Gastrocnemius medialis (tissue), 4 donors: ENCODE measurements around the gene SNX1. TPM values are rescaled to one million over a fixed set of nuclear protein-coding genes. Genes with fewer than 3 reads are reported as not detected.

Experiments used
- ATAC-seq, 2 donors: fragments of 150-250 bp; one replicate each; pipeline ENCODE4 v1.9.1; 2016
- DNase-seq, 2 donors: peaks; one replicate each; pipeline ENCODE4 v3.0.0-alpha.2; 2019
- H3K27ac ChIP-seq, 4 donors: fragments of 200-600 bp; sonication (generic); 1 replicate in 1 of 4; 2 replicates in 3 of 4; pipeline ENCODE4 v1.5.1; 2016 to 2018; ENCODE audit warnings: mild to moderate bottlenecking in 2 of 4, moderate library complexity in 1 of 4
- H3K27me3 ChIP-seq, 3 donors: fragments of 200-600 bp; sonication (generic) in 2 of 3; 1 replicate in 1 of 3; 2 replicates in 2 of 3; pipeline versions ENCODE4 v1.5.1 to v1.6.0; 2016 to 2019; ENCODE audit warnings: mild to moderate bottlenecking in 1 of 3, moderate library complexity in 1 of 3
- H3K36me3 ChIP-seq, 2 donors: fragments of 200-600 bp; sonication (generic) in 1 of 2; one replicate each; pipeline ENCODE4 v1.5.1; 2017 to 2018
- H3K4me1 ChIP-seq, 2 donors: fragments of 200-600 bp; sonication (generic) in 1 of 2; one replicate each; pipeline ENCODE4 v1.5.1; 2016 to 2017; ENCODE audit warnings: mild to moderate bottlenecking in 2 of 2
- H3K4me3 ChIP-seq, 4 donors: fragments of 200-600 bp; sonication (generic) in 3 of 4; 1 replicate in 1 of 4; 2 replicates in 3 of 4; pipeline ENCODE4 v1.5.1; 2016 to 2019; ENCODE audit warnings: mild to moderate bottlenecking in 2 of 4
- H3K9me3 ChIP-seq, 3 donors: fragments of 200-600 bp; sonication (generic) in 2 of 3; 1 replicate in 1 of 3; 2 replicates in 2 of 3; pipeline ENCODE4 v1.5.1; 2016 to 2019
- CTCF ChIP-seq, 5 experiments: fragments of 450-650 bp in 3 of 5; fragments of 200-600 bp in 2 of 5; sonication (generic) in 2 of 5; IDR thresholded peaks in 4 of 5; conservative IDR thresholded peaks in 1 of 5; 1 replicate in 4 of 5; 2 replicates in 1 of 5; pipeline ENCODE4 v1.5.1; 2016 to 2019; ENCODE audit warnings: antibody characterized with exemption in 5 of 5, mild to moderate bottlenecking in 3 of 5, moderate library complexity in 3 of 5
- POLR2A ChIP-seq, 2 donors: fragments of 450-650 bp; IDR thresholded peaks; one replicate each; pipeline ENCODE4 v1.6.1; 2017; ENCODE audit warnings: antibody characterized with exemption in 2 of 2, mild to moderate bottlenecking in 2 of 2, moderate library complexity in 2 of 2
- in situ Hi-C, 4 donors: fragments of 200-750 bp; cut with MboI; loops; one replicate each; pipeline versions ENCODE4 v1.15.0 to v1.8.0; 2017; ENCODE audit warnings: low sequenced_read_pairs in 4 of 4
- intact Hi-C: fragments of 100-400 bp; cut with DNase I; formaldehyde crosslinking; loops from one replicate; pipeline ENCODE4 v1.15.1; 2023; ENCODE audit warnings: low total_unique reads
- total RNA-seq, 4 donors: library from RNA; depleted of rRNA; stranded (reverse); fragments of >200 nt; gene quantifications; one replicate each; pipeline versions ENCODE4 v1.1.0 to v1.2.3, GENCODE V29; 2016

Gene SNX1
- total RNA-seq, 4 donors from 2014 or later: 26.7 to 39.3 (median 34.1) TPM

DNA sequence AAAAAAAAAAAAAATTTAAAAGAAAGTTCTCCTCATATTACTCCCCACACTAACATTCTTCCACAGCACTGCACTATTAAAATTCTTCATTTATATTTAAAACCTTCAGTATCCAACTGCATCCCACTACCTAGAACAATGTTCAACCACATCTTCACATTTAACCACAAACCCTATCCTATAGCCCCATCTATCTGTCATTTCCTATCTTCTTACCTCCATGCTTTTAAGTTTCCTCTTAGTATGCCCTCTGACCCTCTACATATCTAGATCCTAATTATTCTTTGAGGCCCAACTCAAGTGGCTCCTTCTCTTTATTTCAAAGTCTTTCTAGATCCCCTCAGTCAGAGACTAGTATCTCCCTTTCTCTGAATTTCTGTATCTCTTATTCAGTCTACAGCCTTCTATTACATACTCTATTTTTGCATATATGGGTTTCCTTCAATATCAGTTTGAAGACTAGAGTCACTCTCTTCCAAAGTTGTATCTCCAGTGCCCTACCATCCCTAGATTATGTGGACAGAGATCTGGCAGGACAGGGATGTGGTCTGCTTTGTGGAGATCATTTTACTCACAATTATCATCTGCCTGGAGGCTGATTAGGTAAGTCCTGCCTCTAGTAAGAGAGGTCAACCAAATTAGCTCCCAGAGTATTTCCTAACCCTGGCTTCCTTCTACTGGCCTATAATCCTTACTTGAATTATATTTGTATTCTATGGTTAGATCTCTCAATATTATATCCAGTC is 3.5 kb upstream of the SNX1 start:
- Histone ChIP-seq H3K27ac (peak overlapping the region; percentile 91 to 96 (median 93)), H3K9me3 (no peaks in the 10 kb centered on the region), H3K4me3 (peak overlapping the region in 3 of 4 donors; percentile 74 to 79 (median 75)), H3K4me1 (peaks cover 49% of the 10 kb centered on the region in 2 donors), H3K36me3 (peaks cover 0 to 12% of the 10 kb centered on the region in 2 donors), H3K27me3 (no peaks in the 10 kb centered on the region)
- TF ChIP-seq CTCF (IDR thresholded peaks at IDR 0.05 in 4 of 5, conservative IDR thresholded peaks at IDR 0.05 in 1 of 5): peak in 2 of 5 experiments; percentile 23 to 28
- no peak for TF ChIP-seq POLR2A (IDR thresholded peaks at IDR 0.05)
- DNase-seq (peak; percentile 40 to 48), ATAC-seq (peak; percentile 28 to 38)
- intact Hi-C loops: loop anchor here (1.0 to 10.0 kb wide), 2 partner anchors 21 to 587 kb away; partner anchors contain the start of gene USP3
- in situ Hi-C loops: loop anchor here in 1 of 4 donors (25.0 kb wide), 1 partner anchor 580 kb away; the partner anchor contains the start of gene USP3

- intact Hi-C loops: loop anchor here (1.0 to 10.0 kb wide), 3 partner anchors 22 to 588 kb away; partner anchors contain the start of genes HERC1 and USP3
- Histone ChIP-seq H3K27ac (peak overlapping the region; percentile 91 to 96 (median 93)), H3K4me3 (peak overlapping the region; percentile 74 to 85 (median 77)), H3K36me3 (peaks cover 0 to 5% of the 10 kb centered on the region in 2 donors), H3K27me3 (no peaks in the 10 kb centered on the region), H3K4me1 (peaks cover 57% of the 10 kb centered on the region in 2 donors), H3K9me3 (no peaks in the 10 kb centered on the region)
- in situ Hi-C loops: loop anchor here in 1 of 4 donors (25.0 kb wide), 1 partner anchor 581 kb away; the partner anchor contains the start of gene USP3
- DNase-seq: peak; percentile 43 to 74
- no peak for TF ChIP-seq POLR2A (IDR thresholded peaks at IDR 0.05)
- TF ChIP-seq CTCF (IDR thresholded peaks at IDR 0.05 in 4 of 5, conservative IDR thresholded peaks at IDR 0.05 in 1 of 5): peak in 1 of 5 experiments; percentile 11
- peak; percentile 25 to 51 for ATAC-seq
These were observed 2.7 kb upstream of the SNX1 start for GRCh38 chr15:64092864-64093626.

DNA sequence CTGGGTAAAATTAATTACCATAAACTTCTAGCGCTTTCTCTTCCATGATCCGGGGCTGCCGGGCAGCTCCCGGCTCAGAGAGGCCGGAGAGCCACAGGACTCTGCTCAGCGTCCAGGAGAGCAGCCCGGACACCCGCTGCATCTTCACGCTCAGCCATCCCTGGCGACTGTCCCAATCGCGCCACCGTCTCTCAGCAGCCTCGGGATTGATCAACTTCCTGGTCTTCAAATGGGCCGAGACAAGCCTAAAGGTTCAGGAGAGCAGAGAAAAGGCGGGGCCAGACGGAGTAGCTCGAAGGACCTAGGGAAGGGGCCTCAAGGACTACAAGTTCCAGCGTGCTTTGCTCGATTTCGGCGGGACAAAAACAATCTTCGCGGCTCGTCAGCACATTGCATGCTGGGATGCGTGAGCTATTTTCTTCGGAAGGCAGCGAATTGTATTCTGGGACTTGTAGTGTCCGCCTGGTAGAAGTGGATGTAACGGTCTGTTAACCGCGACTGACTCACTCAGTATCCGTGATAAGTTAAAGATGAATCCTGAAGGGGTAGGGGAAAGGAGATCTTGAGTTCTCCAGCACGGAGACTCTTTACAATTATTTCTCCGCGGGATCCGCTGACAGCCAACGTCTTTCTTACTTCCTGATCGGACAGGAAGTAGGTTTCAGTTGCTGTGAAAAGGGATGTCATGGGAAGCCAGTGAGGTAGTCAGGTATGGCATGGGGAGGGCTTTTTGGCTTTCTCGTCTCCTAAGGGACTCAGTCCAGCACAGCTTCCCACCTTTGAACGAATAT is 2.0 kb upstream of the SNX1 start, which contains the start of gene CIAO2A:
CIAO2A (minus strand) TSS at position 212 of the 791 bp plus-strand sequence; CDS start at position 142, 70 bp downstream.
- intact Hi-C loops (loop anchor here (1.0 to 10.0 kb wide), 2 partner anchors 261 to 589 kb away; partner anchors contain the start of genes HERC1 and USP3), in situ Hi-C loops (loop anchor here in 1 of 4 donors (25.0 kb wide), 1 partner anchor 582 kb away; the partner anchor contains the start of gene USP3)
- no peaks in the 10 kb centered on the region for H3K36me3 ChIP-seq
- H3K9me3 ChIP-seq: no peaks in the 10 kb centered on the region
- H3K27ac ChIP-seq: peak within 1 kb of the TSS; percentile 91 to 96 (median 93)
- H3K27me3 ChIP-seq: no peaks in the 10 kb centered on the region
- peaks cover 62 to 65% of the 10 kb centered on the region in 2 donors for H3K4me1 ChIP-seq
- DNase-seq: peak; percentile 96 to 97
- H3K4me3 ChIP-seq: peak within 1 kb of the TSS; percentile 74 to 85 (median 77)
- ATAC-seq: peak; percentile 81 to 85
- TF ChIP-seq POLR2A (IDR thresholded peaks at IDR 0.05) (peak; percentile 79 to 84), CTCF (IDR thresholded peaks at IDR 0.05 in 4 of 5, conservative IDR thresholded peaks at IDR 0.05 in 1 of 5) (no peak)

DNA sequence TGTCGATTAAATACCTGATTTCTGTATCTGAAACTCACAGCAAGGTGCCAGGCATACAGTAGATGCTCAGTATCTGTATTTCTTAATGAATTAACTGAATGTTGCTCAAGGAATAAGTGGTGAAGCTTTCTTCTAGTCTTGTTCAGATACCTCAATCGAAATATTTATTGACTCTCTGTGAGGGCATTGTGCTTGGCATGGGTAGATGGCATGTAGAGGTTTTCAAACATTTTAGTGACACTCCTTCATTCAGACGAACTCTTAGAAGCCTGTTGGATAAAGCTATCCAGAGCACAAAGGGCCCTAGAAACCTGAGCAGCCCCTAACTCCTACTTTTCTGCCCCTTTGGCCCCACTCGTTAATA is 369 bp upstream of the SNX1 start:
- TF ChIP-seq POLR2A (IDR thresholded peaks at IDR 0.05): no peak
- TF ChIP-seq CTCF (IDR thresholded peaks at IDR 0.05 in 4 of 5, conservative IDR thresholded peaks at IDR 0.05 in 1 of 5): no peak
- H3K27me3 ChIP-seq: no peaks in the 10 kb centered on the region
- H3K4me3 ChIP-seq: peak overlapping the region; percentile 83 to 98 (median 96)
- in situ Hi-C loops: loop anchor here in 1 of 4 donors (25.0 kb wide), 1 partner anchor 583 kb away; the partner anchor contains the start of gene USP3
- intact Hi-C loops: loop anchor here (5.0 to 10.0 kb wide), 2 partner anchors 78 to 591 kb away; partner anchors contain the start of gene USP3
- DNase-seq: no peak
- peak overlapping the region; percentile 91 to 96 (median 93) for H3K27ac ChIP-seq
- no peaks in the 10 kb centered on the region for H3K36me3 ChIP-seq
- H3K4me1 ChIP-seq: peaks cover 64 to 73% of the 10 kb centered on the region in 2 donors
- ATAC-seq: no peak
- H3K9me3 ChIP-seq: no peaks in the 10 kb centered on the region
